GM21737 (cell line): ENCODE results near the gene KLHDC10.
"Not testable (repeated sequence)": the region's sequence is repeated elsewhere in the genome, so short reads cannot be mapped to it uniquely, and the experiment has no call there.

Experiments used
- ATAC-seq: cut with Tn5 transposase; IDR thresholded peaks from one replicate; pipeline ENCODE4 v1.9.1; 2021; ENCODE audit warnings: mild to moderate bottlenecking, moderate library complexity; ENCODE audit not compliant: unreplicated experiment

KLHDC10 gene

DNA sequence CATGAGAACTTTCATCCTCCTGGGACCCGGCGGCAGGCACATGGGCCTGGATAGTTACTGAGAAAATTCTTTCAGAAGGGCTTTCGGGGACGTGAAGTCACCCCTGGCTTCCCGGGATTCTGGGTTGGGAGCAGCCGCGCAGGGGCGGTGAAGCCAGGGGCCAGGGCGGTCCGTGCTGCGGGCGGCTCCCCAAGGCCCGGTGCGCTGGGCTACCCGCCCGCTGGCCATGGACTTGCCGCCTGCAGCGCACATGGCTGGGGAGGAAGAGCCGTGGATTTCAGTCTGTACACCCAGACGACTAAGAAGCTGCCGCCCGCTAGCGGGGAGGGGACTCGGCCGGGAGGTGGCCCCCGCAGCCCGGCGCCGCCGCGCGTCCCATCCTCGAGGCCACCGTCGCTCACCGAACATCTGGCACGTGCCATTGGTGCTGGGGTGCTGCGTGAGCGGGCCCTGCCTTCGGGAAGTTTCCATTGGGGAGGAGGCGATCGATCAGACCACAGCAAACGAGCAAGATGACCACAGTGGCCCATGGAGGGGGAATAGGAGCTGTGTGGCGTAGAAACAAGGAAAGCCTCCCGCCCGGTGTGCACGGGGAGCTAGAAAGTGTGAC, 70.3 kb downstream of the KLHDC10 start:
- no peak for ATAC-seq

DNA sequence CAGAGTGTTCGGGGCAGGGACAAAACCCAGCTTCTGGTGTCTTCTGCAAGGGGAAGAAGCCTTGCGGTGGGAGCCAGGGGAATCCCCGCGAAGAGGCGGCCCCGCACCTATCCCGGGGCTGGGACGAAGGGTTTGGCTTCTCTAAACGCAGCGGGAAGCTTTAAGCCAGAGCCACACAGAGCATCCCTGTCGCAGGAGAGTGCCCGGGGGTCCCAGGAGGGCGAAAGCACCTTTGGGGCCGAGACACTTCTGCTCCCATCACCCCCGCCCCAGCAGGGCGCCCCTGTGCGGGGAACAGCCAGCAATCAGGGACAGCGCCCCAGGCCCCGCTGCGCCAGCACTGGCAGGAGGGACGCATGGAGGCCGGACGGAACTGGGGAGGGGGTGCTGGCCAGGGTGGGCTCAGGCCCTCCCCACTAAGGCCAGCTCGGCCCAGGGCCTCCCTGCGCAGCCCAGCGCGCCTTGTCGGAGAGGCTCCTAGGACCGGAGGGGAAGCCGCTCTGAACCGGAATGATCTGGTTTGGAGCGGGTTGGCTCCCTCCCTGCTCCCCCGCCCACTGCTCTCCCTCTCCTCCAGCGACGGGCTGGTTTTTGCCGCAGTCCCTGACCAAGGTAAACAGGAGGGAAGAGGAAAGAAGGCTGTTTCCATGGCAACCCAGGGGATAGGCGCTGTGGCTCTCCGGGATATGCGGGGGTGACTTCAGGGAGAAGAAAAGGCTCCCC, 71.0 kb downstream of the KLHDC10 start:
- ATAC-seq = no peak

DNA sequence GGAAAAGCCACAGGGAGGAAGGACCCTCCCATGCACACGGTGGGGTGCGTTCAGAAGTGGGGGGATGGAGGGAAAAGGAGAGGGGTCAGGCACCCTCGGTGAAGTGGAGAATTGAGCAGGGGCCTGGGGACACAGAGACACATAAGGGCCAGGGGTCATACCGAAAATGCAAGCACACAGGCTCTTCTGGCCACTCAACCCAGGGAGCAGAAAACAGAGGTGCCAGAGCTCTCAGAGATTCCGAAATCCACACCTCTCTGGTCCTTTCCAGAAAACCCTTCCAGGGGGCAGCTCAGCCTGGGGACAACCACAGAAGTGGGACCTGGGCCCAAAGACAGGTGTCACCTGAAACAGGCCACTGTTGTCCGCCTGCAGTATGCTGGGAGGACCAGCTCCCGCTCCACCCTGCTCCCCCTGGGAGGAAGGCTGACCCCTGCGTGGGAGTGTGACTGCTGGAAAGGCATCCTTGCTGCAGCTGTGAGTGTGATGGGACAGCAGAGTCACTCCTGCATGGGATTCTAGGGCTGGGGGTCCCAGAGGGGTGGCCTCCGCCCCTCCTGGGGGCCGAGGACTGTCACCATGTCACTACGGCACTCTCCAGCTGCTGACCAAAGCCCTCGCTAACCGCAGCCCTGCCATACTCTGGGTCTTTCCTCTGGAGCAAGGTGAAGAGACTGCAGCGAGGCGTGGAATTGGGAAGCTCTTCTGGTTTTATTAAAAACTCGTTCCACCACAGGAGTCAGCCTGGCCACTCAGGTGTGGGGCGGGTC, 71.7 kb downstream of the KLHDC10 start:
- ATAC-seq = no peak

DNA sequence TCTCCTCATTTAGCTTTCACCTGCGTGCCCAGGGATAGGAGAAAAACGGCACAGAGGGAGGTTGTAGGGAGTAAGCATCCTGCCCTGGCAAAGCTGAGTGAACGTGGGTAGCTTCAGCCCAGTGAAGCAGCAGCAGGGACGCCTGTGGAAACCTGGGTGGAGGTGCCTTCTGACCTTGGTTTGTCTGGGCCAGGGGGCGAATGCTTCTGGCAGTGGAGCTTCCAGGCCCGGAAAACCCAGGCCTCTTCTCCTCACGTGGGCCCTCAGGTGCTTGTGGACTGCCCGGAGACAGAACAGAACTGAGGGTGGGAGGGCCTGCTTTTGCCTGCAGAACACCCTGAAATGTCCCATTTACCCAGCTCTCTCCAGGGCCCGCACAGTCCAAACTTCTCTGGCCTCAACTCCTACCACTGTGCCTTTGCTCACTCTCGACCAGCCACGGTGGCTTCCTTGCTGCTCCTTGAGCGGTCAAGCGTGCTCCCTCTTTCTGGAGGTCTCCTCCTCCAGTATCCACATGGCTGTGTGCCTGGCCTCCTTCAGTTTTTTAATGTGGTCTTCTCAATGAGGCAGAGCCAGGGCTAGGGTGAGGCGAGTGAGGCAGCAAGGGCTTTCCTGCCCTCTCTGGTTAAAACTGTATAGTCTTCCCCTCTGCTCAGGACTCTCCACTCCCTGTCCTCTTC, 72.5 kb downstream of the KLHDC10 start:
- ATAC-seq = no peak

DNA sequence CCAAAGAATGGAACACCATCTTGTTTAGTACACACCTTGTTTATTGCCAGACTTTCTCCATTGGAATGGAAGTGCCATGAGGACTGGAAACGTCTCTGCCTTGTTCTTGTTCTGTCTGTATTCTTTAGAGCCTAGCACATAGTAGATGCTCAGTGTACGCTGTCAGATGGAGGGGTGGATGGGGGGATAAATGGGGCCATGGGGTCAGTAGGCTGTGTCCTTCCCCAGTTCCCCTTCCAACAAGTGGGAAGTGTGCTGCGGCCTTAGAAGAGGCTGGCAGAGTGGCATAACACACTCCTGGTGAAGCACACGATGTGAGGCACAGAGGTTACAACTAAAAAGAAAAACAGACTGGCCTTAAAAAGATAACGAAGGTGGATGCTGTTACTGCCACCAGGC, 73.0 kb downstream of the KLHDC10 start:
- no peak for ATAC-seq

- ATAC-seq = no peak
Observed at GRCh38 chr7:130143986-130144311, 73.6 kb downstream of the KLHDC10 start.

GRCh38 chr7:130144312-130145171, 74.2 kb downstream of the KLHDC10 start:
- no peak for ATAC-seq

DNA sequence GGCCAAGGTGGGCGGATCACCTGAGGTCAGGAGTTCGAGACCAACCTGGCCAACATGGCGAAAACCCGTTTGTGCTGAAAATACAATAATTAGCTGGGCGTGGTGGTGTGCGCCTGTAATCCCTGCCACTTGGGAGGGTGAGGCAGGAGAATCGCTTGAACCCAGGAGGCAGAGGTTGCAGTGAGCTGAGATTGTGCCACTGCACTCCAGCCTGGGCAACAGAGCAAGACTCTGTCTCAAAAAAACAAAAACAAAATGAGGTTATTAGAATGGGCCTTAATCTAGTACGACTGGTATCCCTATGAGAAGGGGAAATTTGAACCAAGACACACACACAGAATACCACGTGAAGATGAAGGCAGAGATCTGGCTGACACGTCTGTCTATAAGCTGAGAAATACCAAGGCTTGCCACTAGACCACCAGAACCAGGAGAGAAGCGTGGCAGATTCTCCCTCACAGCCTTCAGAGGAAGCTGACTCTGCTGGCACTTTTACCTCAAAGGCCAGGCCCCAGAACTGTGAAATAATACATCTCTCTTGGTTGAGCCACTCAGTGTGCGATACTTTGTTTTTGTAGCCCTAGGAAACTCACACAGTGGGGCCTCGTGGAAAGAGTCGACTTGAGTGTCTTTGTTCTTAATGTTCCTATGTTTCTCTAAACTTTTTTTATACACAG, 75.2 kb downstream of the KLHDC10 start:
- no peak for ATAC-seq

DNA sequence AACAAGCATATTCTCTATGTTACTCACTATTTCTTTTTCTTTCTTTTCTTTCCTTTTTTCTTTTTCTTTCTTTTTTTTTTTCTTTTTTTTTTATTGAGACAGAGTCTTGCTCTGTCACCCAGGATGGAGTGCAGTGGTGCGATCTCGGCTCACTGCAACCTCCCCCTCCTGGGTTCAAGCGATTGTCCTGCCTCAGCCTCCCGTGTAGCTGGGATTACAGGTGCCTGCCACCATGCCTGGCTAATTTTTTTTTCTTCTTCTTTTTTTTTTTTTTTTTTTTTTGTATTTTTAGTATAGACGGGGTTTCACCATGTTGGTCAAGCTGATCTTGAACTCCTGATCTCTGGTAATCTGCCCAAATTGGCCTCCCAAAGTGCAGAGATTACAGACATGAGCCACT, 75.8 kb downstream of the KLHDC10 start:
- not testable (repeated sequence) for ATAC-seq

GRCh38 chr7:130146693-130147405, 76.5 kb downstream of the KLHDC10 start:
- no peak for ATAC-seq

DNA sequence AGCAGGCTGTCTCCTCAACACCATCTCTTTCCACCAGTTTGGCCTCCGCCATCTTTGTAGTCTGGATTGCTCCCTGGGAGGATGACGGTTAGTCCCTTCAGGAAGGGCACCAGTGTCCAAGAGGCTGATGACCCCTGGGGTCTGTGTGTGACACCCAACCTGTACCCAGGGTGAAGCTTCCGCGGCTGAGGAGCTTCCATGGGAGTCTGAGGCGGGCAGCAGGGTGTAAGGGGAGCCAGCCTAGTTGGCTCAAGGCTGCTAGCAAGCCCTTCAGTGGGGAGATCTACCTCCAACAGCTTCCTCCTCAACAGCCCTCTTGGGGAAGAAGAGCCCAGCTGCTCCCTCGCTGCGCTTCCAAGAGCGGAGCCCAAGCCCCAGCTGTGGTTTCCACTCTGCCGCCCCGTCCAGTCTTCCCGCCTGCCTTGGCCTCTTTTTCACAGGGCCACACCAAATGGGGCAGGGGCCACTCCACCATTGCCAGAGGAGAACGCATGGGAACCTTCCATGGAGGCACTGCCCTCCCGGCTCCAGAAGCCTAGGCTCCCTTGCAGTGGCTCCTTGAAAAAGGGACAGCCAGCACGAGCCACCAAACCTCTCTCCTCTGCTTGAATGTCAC, 77.5 kb downstream of the KLHDC10 start:
- ATAC-seq = no peak

GRCh38 chr7:130148561-130148960, 78.2 kb downstream of the KLHDC10 start:
- no peak for ATAC-seq

- peak; percentile 72 for ATAC-seq
Observed at GRCh38 chr7:130149281-130150139, 79.2 kb downstream of the KLHDC10 start.

DNA sequence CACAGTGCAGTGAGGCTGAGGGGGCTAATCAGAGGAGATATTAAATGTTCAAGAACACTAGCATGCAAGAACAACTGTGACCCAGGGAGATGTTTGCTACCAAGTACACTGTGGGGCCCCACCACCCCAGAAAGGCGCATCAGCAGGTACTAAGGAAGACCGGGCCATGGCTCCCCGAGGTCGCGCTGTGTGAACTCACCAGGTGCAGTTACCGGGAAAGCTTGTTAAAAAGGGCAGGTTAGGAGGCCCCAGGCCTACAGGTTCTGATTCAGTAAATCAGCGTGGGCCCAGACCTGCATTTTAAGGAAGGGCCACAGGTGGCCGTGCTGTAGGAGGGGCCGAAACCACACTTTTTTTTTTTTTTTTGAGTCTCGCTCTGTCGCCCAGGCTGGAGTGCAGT, 80.3 kb downstream of the KLHDC10 start:
- no peak for ATAC-seq

DNA sequence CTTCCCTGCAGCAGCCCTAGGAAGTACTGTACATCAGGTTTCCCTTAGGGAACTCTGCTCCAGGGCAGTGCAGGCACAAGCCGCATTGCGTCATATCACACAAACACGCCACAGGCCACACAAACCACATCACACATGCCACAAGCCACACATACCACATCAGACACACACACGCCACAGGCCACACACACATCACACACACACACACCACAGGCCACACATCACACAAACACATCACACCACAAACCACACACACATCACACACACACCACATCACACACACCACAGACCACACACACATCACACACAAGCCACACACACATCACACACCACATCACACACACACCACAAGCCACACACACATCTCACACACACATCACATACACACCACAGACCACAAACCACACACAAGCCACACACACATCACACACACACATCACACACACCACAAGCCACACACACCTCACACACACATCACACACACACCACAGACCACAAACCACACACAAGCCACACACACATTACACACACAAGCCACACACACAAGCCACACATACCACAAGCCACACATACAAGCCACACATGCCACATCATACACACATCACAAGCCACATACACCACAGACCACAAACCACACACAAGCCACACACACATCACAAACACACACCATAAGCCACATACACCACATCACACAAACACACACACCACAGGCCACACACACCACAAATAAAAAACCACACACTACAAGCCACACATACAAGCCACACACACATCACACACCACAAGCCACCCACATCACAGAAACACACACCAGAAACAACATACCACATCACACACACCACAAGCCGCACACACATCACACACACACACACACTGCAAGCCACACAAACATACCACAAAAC, 81.5 kb downstream of the KLHDC10 start:
- ATAC-seq = no peak

GRCh38 chr7:130152493-130153210, 82.3 kb downstream of the KLHDC10 start:
- ATAC-seq = no peak
